GM23248 (cell line): ENCODE results near the gene RAI14.

Experiments used
- EZH2 ChIP-seq: fragments of 200-600 bp; sonication (generic); IDR thresholded peaks from 2 replicates; pipeline ENCODE4 v1.6.1; 2018; ENCODE audit warnings: antibody characterized with exemption, mild to moderate bottlenecking; ENCODE audit not compliant: insufficient read depth, poor library complexity, severe bottlenecking
- EZH2phosphoT487 ChIP-seq: fragments of 200-600 bp; sonication (generic); IDR thresholded peaks from 2 replicates; pipeline ENCODE4 v1.6.1; 2018; ENCODE audit warnings: antibody characterized with exemption, moderate library complexity, mild to moderate bottlenecking, low read depth; ENCODE audit not compliant: insufficient read depth

DNA sequence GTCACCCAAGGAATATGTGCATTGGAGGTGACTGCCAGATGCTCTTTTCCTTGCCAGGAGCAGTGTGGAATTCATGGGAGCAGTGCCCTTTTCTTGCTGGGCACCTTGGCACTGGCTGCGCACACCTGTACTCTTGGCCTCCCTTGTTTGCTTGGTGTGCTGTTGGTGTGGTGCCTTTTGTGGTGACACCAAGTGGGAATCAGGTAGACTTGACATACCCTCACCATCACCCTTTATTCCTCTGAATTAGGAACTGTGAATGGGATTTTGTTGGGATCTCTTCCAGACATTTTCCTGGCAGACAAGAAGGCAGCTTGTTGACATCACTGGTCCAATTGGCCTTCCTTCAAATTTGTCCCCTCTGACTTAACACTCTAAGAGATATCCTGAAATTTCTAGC lies 82.3 kb downstream of the RAI14 start:
- no peak for TF ChIP-seq EZH2
- TF ChIP-seq EZH2phosphoT487, result no peak
